GM12878 (cell line): ENCODE data around the gene GDAP2.

Experiments
- ASH2L ChIP-seq: fragments of 300-600, 200-600 bp; sonication (generic); IDR thresholded peaks from 2 replicates; pipeline ENCODE4 v1.6.1; 2017; ENCODE audit warnings: low read depth, mild to moderate bottlenecking, borderline replicate concordance
- CREB1 ChIP-seq: IDR thresholded peaks from 2 replicates; pipeline ENCODE4 v1.6.1; 2012; ENCODE audit warnings: low read depth, mild to moderate bottlenecking, inconsistent platforms
- ESRRA ChIP-seq: IDR thresholded peaks from 2 replicates; pipeline ENCODE4 v1.6.1; 2012; ENCODE audit warnings: mild to moderate bottlenecking, low read length, improper control_type of control experiment
- EZH2 ChIP-seq: IDR thresholded peaks from 2 replicates; pipeline ENCODE4 v1.6.1; 2012; ENCODE audit warnings: low read depth, mild to moderate bottlenecking, control low read depth, inconsistent platforms, low read length, borderline replicate concordance; ENCODE audit not compliant: control insufficient read depth
- NBN ChIP-seq: fragments of 450-650 bp; IDR thresholded peaks from 2 replicates; pipeline ENCODE4 v1.6.1; 2016
- TF ChIP-seq, protein P1 (sequence below): fragments of 450-650 bp; IDR thresholded peaks from 2 replicates; pipeline ENCODE4 v1.6.1; 2017; ENCODE audit warnings: mild to moderate bottlenecking, low read depth, inconsistent platforms; ENCODE audit not compliant: poor library complexity, severe bottlenecking
- TF ChIP-seq, protein P2 (sequence below), 3 experiments: IDR thresholded peaks in 2 of 3; conservative IDR thresholded peaks in 1 of 3; 2 replicates each; pipeline ENCODE4 v1.5.1; 2011; ENCODE audit warnings: low read depth in 3 of 3, low read length in 3 of 3, mild to moderate bottlenecking in 3 of 3, control low read depth in 2 of 3, moderate library complexity in 2 of 3, inconsistent platforms in 1 of 3, mixed read lengths in 1 of 3; ENCODE audit not compliant: control insufficient read depth in 2 of 3, insufficient read depth in 1 of 3; ENCODE audit errors: extremely low read depth in 1 of 3
- TF ChIP-seq, protein P3 (sequence below): IDR thresholded peaks from 2 replicates; pipeline ENCODE4 v1.6.1; 2012; ENCODE audit warnings: mild to moderate bottlenecking, low read depth, low read length

DNA sequence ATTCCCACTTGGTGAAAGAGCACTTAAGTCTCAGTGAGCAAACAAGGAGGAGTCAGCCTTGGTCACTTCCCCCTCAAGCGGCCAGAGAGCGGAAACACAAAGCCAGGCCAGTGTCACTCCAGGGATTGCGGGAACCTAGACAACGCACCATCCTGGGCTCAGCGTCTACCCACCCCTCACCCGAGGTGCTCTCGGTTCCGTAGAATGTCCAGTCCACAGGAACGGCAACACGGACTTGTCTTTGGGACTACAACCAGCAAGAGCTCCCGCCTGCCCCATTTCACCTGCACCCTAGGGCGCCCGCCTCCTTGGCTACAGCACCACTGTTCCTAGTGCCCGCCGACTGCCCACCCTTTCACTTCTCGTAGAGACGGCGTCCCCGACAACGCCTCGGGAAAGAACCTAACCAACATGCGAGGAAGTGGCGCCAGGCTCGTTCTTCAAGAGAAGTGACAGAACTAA lies 509 bp downstream of the GDAP2 start:
- TF ChIP-seq CREB1 (no peak), EZH2 (no peak), NBN (no peak), ASH2L (no peak), ESRRA (no peak)
- TF ChIP-seq, protein P1, sequence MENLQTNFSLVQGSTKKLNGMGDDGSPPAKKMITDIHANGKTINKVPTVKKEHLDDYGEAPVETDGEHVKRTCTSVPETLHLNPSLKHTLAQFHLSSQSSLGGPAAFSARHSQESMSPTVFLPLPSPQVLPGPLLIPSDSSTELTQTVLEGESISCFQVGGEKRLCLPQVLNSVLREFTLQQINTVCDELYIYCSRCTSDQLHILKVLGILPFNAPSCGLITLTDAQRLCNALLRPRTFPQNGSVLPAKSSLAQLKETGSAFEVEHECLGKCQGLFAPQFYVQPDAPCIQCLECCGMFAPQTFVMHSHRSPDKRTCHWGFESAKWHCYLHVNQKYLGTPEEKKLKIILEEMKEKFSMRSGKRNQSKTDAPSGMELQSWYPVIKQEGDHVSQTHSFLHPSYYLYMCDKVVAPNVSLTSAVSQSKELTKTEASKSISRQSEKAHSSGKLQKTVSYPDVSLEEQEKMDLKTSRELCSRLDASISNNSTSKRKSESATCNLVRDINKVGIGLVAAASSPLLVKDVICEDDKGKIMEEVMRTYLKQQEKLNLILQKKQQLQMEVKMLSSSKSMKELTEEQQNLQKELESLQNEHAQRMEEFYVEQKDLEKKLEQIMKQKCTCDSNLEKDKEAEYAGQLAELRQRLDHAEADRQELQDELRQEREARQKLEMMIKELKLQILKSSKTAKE, result no peak
- TF ChIP-seq, protein P2, sequence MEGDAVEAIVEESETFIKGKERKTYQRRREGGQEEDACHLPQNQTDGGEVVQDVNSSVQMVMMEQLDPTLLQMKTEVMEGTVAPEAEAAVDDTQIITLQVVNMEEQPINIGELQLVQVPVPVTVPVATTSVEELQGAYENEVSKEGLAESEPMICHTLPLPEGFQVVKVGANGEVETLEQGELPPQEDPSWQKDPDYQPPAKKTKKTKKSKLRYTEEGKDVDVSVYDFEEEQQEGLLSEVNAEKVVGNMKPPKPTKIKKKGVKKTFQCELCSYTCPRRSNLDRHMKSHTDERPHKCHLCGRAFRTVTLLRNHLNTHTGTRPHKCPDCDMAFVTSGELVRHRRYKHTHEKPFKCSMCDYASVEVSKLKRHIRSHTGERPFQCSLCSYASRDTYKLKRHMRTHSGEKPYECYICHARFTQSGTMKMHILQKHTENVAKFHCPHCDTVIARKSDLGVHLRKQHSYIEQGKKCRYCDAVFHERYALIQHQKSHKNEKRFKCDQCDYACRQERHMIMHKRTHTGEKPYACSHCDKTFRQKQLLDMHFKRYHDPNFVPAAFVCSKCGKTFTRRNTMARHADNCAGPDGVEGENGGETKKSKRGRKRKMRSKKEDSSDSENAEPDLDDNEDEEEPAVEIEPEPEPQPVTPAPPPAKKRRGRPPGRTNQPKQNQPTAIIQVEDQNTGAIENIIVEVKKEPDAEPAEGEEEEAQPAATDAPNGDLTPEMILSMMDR (IDR thresholded peaks at IDR 0.05 in 2 of 3, conservative IDR thresholded peaks at IDR 0.05 in 1 of 3; ENCODE audit: control insufficient read depth in 2 of 3, extremely low read depth in 1 of 3, insufficient read depth in 1 of 3, low read depth in 3 of 3, low read length in 3 of 3), result peak in 1 of 3 experiments; percentile 17; a peak in 1 of 6 replicates
- TF ChIP-seq, protein P3, sequence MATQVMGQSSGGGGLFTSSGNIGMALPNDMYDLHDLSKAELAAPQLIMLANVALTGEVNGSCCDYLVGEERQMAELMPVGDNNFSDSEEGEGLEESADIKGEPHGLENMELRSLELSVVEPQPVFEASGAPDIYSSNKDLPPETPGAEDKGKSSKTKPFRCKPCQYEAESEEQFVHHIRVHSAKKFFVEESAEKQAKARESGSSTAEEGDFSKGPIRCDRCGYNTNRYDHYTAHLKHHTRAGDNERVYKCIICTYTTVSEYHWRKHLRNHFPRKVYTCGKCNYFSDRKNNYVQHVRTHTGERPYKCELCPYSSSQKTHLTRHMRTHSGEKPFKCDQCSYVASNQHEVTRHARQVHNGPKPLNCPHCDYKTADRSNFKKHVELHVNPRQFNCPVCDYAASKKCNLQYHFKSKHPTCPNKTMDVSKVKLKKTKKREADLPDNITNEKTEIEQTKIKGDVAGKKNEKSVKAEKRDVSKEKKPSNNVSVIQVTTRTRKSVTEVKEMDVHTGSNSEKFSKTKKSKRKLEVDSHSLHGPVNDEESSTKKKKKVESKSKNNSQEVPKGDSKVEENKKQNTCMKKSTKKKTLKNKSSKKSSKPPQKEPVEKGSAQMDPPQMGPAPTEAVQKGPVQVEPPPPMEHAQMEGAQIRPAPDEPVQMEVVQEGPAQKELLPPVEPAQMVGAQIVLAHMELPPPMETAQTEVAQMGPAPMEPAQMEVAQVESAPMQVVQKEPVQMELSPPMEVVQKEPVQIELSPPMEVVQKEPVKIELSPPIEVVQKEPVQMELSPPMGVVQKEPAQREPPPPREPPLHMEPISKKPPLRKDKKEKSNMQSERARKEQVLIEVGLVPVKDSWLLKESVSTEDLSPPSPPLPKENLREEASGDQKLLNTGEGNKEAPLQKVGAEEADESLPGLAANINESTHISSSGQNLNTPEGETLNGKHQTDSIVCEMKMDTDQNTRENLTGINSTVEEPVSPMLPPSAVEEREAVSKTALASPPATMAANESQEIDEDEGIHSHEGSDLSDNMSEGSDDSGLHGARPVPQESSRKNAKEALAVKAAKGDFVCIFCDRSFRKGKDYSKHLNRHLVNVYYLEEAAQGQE, result no peak
